GM21526 (cell line): ENCODE measurements around the gene COMMD4.
A peak's percentile ranks its signal among the peaks of the same experiment; 100 is the strongest.
"Not testable (repeated sequence)": the region's sequence is repeated elsewhere in the genome, so short reads cannot be mapped to it uniquely, and the experiment has no call there.

Experiments
- ATAC-seq: cut with Tn5 transposase; IDR thresholded peaks from one replicate; pipeline ENCODE4 v1.9.1; 2021; ENCODE audit warnings: moderate library complexity; ENCODE audit not compliant: unreplicated experiment, low FRiP score

The COMMD4 gene

DNA sequence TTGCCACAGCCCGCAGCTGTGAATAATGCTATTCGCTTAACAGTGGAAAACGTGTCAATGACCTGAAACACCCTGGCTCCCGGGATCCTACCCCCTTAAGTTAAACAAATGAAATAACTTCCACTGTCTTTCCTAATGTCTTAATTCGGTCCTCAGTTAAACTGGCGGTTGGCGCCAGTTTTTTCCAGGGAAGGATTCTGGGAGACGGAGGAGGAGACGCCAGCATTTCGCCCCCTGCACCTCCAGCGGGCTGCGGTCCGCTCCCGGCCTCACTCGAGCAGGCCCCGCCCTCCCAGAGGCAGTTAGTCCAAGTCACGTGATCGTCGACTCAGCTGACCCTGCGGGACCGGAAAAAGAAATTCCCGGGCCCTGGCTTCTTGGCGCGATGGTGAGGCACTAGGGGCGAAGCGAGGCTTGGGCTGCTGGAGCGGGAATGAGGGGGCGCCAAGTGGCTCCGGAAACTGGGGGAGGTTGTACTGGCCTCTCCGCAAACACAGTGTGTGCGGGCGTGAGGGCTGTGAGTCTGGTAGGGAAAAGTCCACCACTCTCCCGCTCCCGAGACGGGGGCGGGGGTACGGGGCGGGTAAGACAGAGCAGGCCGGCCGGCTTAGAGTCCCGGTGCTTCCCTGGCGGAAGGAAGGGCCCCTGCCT is at the start of gene COMMD4:
Gene COMMD4 (plus strand): TSS at position 359 of the 651 bp plus-strand sequence. CDS start 27 bp downstream, at position 386.
- no peak for ATAC-seq

- not testable (repeated sequence) for ATAC-seq
Observed at GRCh38 chr15:75293660-75294059, 42.2 kb upstream of the COMMD4 start.

DNA sequence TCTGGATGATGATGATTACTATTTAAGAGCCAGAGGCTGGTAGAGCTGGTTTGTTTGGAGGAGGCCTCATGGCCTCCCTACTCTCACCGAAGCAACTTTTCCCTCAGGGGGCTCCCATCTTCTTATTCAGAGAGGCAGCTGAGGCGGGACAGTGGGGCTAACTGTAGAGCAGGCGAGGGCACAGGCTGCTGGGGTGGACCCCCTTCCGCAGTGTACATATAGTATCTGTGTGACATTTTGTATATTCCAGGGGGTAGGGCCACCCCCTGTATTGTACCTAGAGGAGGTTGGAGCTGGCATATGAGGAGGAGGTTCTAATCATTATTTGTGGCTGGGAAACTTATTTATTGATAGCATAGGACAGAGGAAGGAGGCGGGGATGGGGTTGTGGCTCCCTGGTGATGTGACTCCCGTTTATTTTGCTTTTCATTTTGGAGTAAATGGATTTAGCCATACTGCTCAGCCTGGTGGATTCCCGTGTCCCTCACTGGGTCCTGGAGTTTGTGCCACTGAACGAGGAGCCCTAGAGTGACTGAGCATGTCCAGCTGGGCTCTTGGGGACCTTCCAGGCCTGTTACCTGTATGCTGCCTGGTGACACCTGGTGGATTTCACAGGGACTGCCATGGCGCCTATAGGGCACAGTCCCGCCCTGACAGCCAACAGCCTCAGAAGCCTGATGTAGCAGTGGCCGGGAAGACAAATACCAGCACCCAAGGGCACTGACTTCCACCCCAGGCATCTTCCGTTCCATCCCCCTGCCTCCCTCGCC is 37.1 kb upstream of the COMMD4 start:
- ATAC-seq: peak; percentile 55

- ATAC-seq: peak; percentile 39
Observed at GRCh38 chr15:75299311-75299688, 36.6 kb upstream of the COMMD4 start.

- ATAC-seq: not testable (repeated sequence)
Observed at GRCh38 chr15:75300026-75300425, 35.8 kb upstream of the COMMD4 start.

GRCh38 chr15:75302318-75302717 is 33.5 kb upstream of the COMMD4 start:
- no peak for ATAC-seq

GRCh38 chr15:75302753-75303152 is 33.1 kb upstream of the COMMD4 start:
- not testable (repeated sequence) for ATAC-seq

DNA sequence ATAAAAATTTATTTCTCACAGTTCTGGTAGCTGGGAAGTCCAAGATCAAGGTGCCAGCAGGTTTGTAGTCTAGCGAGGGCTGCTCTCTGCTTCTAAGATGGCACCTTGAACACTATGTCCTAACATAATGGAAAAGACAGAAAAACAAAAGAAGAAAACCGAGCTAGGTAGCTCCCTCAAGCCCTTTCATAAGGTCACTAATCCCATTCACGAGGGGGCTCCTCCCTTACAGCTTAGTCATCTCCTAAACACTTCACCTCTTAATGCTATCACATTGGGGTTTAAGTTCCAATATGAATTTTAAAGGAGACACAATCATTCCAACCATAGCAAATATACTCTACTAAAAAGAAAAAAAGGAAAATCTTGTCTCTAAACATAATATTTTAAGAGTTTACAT is 29.7 kb upstream of the COMMD4 start:
- no peak for ATAC-seq

- ATAC-seq: no peak
Observed at GRCh38 chr15:75307778-75308390, 28.0 kb upstream of the COMMD4 start.

DNA sequence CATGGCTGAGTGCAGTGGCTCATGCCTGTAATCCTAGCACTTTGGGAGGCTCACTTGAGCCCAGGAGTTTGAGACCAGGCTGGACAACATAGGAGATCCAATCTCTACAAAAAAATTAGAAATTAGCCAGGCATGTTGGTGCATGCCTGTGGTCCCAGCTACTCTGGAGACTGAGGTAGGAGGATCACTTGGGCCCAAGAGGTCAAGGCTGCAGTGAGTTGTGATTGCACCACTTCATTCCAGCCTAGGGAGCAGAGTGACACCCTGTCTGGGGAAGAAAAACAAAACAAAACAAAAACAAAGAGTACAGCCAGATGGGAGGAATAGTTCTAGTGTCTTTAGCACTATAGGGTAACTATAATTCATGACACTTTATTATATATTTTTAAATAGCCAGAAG is 26.2 kb upstream of the COMMD4 start:
- no peak for ATAC-seq

DNA sequence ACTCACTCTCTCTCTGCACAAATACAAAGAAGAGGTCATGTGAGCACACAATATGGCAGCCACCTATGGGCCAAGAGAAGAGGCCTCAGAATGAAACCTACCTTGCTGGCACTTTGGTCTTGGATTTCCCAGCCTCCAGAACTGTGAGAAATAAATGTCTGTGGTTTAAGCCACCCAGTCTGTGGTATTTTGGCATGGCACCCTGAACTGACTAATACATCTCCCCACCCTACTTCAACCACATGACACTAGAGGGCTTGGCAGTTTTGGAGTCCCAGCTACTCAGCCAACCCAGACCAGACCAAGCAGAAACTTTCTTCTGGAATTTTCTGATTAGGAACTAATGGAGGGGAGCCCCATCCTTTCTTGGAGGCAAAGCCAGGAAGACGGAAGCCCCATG is 23.3 kb upstream of the COMMD4 start:
- not testable (repeated sequence) for ATAC-seq

DNA sequence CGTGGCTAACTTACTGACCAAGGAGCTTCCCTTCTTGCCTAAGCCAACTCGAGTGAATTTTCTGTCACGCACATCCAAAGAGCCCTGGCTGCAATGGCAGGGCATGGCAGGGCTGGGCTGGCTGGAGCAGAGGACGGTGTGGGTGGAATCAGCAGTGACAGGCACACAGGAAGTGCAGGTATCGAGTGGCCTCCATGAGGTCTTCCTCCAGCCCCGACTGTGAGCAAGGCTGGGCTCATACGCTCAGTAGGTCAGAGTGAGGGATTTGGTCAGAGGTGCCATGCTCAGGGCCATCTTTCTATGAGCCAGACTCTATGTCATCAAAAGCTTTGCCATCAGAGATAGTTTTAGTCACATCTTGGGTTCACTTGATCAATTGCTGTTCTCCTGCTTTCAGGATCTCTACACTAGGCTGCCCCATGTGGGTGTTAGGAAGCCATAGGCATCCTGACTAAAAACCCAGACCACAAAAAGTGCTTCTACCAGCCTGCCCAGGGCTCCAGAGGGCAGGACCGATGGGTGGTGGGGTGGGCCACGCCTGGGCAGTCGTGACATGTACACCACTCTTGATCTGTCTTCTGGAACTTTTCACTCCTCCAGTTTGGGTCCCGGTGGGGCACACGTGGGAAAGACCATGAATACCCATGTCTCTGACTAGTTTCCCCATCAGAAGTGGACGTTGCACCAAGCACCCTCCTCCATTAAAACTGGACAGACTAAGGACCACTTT is 22.6 kb upstream of the COMMD4 start:
- ATAC-seq: no peak

DNA sequence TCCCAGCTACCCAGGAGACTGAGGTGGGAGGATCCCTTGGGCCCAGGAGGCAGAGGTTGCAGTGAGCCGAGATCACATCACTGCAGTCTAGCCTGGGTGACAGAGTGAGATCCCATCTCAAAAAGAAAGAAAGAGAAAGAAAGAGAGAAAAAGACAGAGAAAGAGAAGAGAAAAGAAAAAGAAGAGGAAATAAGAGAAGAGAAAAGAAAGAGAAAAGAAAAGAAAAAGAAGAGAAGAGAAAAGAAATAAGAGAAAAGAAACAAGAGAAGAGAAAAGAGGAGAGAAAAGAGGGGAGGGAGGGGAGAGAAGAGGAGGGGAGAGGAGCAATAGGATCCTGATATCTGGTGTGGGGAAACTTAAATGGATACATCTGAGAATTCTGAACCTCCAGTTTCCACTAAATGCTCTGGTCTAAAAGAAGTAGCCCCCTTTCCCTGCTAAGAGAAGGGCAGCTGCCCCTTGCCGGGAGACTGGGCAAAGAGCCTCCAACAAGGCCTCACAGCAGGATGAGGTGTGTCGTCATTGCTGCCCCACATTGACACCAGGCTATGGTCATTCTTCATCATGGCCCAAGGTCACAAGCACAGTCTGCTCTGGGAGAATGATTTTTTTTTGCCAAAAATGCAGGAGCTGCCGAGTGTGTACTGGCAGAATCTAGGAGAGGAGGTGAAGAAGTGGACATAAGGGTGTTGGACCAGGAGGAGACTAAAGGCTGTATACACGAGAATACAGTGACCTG is 21.1 kb upstream of the COMMD4 start:
- no peak for ATAC-seq

GRCh38 chr15:75319231-75319897 is 16.5 kb upstream of the COMMD4 start:
- not testable (repeated sequence) for ATAC-seq

DNA sequence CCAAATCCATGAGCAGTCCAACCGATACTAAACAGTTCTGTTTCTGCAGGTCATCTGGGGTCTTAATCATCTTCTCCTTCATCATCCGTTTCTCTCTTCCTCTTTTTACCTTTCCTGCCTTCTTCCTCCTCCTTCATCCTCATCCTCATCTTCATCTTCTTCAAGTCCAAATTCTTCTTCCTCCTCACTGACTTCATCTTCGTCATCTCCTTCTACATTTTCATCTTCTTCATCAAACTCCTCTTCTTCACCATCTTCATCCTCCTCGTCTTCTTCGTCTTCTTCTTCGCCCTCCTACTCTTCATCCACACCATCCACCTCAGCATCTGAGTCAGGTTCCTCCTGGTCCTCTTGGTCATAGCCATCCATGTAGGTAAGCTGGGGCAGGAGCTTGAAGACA is 14.2 kb upstream of the COMMD4 start:
- ATAC-seq: no peak

GRCh38 chr15:75325922-75326321 is 9.9 kb upstream of the COMMD4 start:
- ATAC-seq: no peak

DNA sequence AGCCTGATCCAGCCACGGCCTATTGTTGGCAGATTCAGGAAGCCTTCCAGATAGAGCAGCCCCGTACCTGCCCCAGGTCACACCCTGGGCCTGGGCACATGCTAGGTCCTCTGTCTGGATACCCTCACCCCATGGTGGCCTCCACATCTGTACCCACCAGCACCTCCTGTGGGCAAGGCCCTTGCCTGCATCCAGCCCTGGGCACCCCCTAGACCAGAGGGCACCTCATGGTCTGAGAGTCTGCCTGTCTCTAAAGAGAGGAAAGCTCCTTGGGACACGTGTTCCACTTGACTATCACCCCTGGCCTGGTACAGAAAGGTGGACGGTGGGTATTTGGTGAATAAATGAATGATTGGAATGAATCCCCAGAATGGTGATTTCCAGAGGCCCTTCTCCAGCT is 8.9 kb upstream of the COMMD4 start:
- no peak for ATAC-seq

DNA sequence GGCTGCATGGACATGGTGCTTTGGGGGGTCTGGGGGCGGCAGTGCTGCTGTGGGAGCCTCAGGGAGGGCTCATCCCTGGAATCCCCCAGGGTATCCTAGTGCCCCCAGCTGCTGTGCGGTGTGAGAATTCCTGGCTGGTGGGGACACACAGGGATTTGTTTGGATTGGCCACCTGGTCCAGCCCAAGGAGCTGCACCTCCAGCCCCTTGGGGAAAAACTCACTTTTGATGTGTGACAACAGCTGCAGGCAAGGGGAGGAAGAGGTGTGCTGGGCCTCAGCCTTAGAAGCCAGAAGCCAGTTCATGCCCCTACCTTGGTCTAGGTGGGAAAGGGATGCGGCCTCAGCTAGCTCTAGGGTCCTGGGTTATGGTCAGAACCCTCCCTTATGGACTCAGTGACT is 8.4 kb upstream of the COMMD4 start:
- no peak for ATAC-seq

GRCh38 chr15:75328493-75329314 is 7.2 kb upstream of the COMMD4 start:
- ATAC-seq: no peak
